ENCODE measurements around the gene ADARB2.

The ADARB2 gene

DNA sequence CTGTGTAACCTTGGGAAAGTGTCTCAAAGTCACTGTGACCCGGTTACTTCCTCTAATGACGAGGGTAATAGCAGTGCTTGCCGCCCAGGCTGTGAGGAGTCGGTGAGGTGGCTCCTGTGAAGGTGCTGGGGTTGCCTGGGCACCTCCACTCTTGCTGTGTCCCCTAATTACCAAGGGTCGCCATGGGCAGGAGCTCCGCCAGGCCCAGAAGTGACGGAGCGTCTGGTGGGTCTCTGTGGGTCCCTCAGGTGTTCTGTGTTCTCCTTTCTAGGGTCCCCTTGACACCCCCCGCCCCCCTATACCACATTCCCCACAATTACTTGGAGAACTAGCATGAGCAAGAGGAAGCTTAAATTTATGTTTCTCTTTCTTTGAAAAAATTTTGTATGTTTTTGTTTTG is 519.7 kb downstream of the ADARB2 start:
- no peak overlapping the region for H3K27ac ChIP-seq
- H3K27me3 ChIP-seq (ENCODE audit: insufficient read depth, low read depth), result no peaks in the 10 kb centered on the region
- TF ChIP-seq, protein P1, sequence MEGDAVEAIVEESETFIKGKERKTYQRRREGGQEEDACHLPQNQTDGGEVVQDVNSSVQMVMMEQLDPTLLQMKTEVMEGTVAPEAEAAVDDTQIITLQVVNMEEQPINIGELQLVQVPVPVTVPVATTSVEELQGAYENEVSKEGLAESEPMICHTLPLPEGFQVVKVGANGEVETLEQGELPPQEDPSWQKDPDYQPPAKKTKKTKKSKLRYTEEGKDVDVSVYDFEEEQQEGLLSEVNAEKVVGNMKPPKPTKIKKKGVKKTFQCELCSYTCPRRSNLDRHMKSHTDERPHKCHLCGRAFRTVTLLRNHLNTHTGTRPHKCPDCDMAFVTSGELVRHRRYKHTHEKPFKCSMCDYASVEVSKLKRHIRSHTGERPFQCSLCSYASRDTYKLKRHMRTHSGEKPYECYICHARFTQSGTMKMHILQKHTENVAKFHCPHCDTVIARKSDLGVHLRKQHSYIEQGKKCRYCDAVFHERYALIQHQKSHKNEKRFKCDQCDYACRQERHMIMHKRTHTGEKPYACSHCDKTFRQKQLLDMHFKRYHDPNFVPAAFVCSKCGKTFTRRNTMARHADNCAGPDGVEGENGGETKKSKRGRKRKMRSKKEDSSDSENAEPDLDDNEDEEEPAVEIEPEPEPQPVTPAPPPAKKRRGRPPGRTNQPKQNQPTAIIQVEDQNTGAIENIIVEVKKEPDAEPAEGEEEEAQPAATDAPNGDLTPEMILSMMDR (conservative IDR thresholded peaks at IDR 0.05; ENCODE audit: low read depth, low read length), result no peak
- H3K4me1 ChIP-seq (ENCODE audit: low read depth, poor library complexity, severe bottlenecking), result no peaks in the 10 kb centered on the region
- H3K9ac ChIP-seq, result no peak overlapping the region
- H3K4me3 ChIP-seq (IDR thresholded peaks at IDR 0.05; ENCODE audit: insufficient read depth, low read depth, low read length), result no peak overlapping the region
- H3K36me3 ChIP-seq (ENCODE audit: insufficient read depth), result no peaks in the 10 kb centered on the region
- no peaks in the 10 kb centered on the region for H4K20me1 ChIP-seq (ENCODE audit: insufficient read depth)
- no peak overlapping the region for H3K4me2 ChIP-seq
- H3K79me2 ChIP-seq (ENCODE audit: insufficient read depth, low read depth), result no peaks in the 10 kb centered on the region
- no peak overlapping the region for H2AFZ ChIP-seq (ENCODE audit: low read depth)

GRCh38 chr10:1217237-1217587 is 520.1 kb downstream of the ADARB2 start:
- no peaks in the 10 kb centered on the region for H3K27me3 ChIP-seq (ENCODE audit: insufficient read depth, low read depth)
- no peaks in the 10 kb centered on the region for H3K4me1 ChIP-seq (ENCODE audit: low read depth, poor library complexity, severe bottlenecking)
- no peak overlapping the region for H3K9ac ChIP-seq
- H3K36me3 ChIP-seq (ENCODE audit: insufficient read depth), result no peaks in the 10 kb centered on the region
- H4K20me1 ChIP-seq (ENCODE audit: insufficient read depth), result no peaks in the 10 kb centered on the region
- TF ChIP-seq, protein P1 (conservative IDR thresholded peaks at IDR 0.05; ENCODE audit: low read depth, low read length), result no peak
- H3K79me2 ChIP-seq (ENCODE audit: insufficient read depth, low read depth), result no peaks in the 10 kb centered on the region
- H3K4me3 ChIP-seq (IDR thresholded peaks at IDR 0.05; ENCODE audit: insufficient read depth, low read depth, low read length), result no peak overlapping the region
- no peak overlapping the region for H3K27ac ChIP-seq
- no peak overlapping the region for H3K4me2 ChIP-seq
- no peak overlapping the region for H2AFZ ChIP-seq (ENCODE audit: low read depth)

GRCh38 chr10:1216574-1217236 is 520.6 kb downstream of the ADARB2 start:
- H3K9ac ChIP-seq, result no peak overlapping the region
- no peaks in the 10 kb centered on the region for H3K79me2 ChIP-seq (ENCODE audit: insufficient read depth, low read depth)
- H3K36me3 ChIP-seq (ENCODE audit: insufficient read depth), result no peaks in the 10 kb centered on the region
- no peaks in the 10 kb centered on the region for H4K20me1 ChIP-seq (ENCODE audit: insufficient read depth)
- no peak overlapping the region for H2AFZ ChIP-seq (ENCODE audit: low read depth)
- H3K27ac ChIP-seq, result no peak overlapping the region
- H3K27me3 ChIP-seq (ENCODE audit: insufficient read depth, low read depth), result no peaks in the 10 kb centered on the region
- no peak overlapping the region for H3K4me2 ChIP-seq
- TF ChIP-seq, protein P1 (conservative IDR thresholded peaks at IDR 0.05; ENCODE audit: low read depth, low read length), result no peak
- H3K4me3 ChIP-seq (IDR thresholded peaks at IDR 0.05; ENCODE audit: insufficient read depth, low read depth, low read length), result no peak overlapping the region
- no peaks in the 10 kb centered on the region for H3K4me1 ChIP-seq (ENCODE audit: low read depth, poor library complexity, severe bottlenecking)

DNA sequence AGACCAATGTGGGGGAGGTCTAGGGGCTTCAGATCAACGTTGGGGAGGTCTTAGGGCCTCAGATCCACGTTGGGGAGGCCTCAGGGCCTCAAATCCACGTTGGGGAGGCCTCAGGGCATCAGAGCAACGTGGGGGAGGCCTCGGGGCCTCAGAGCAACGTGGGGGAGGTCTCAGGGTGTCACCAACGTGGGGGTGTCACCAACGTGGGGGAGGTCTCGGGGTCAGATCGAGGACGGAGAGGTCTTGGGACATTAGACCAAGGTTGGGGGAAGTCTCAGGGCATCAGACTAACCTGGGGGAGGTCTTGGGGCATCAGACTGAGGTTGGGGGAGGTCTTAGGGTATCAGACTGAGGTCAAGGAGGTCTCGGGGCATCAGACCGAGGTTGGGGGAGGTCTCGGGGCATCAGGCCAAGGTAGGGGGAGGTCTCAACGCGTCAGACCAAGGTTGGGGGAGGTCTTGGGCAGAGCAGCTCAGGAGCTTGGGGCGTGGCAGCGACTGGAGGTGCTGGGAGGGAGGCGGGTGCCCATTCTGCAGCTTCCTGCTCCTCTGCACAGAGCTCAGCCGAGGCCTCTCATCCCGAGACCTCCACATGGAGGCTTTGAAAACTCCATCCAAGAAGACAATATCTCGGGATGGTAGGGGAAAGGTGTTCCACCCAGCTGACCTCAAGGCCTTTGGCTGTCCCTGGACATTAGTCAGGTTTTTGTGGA is 521.3 kb downstream of the ADARB2 start:
- Histone ChIP-seq H3K27me3 (ENCODE audit: insufficient read depth, low read depth) (no peaks in the 10 kb centered on the region), H4K20me1 (ENCODE audit: insufficient read depth) (no peaks in the 10 kb centered on the region), H3K4me2 (no peak overlapping the region), H3K4me3 (IDR thresholded peaks at IDR 0.05; ENCODE audit: insufficient read depth, low read depth, low read length) (no peak overlapping the region), H3K79me2 (ENCODE audit: insufficient read depth, low read depth) (no peaks in the 10 kb centered on the region), H3K27ac (no peak overlapping the region), H3K4me1 (ENCODE audit: low read depth, poor library complexity, severe bottlenecking) (no peaks in the 10 kb centered on the region), H3K9ac (no peak overlapping the region), H2AFZ (ENCODE audit: low read depth) (no peak overlapping the region), H3K36me3 (ENCODE audit: insufficient read depth) (no peaks in the 10 kb centered on the region)
- TF ChIP-seq, protein P1 (conservative IDR thresholded peaks at IDR 0.05; ENCODE audit: low read depth, low read length), result no peak
